CD4-positive, alpha-beta T cell (primary cell): ENCODE results near the gene SLMAP. TPM values are rescaled to one million over a fixed set of nuclear protein-coding genes. Genes with fewer than 3 reads are reported as not detected.
A peak's percentile ranks its signal among the peaks of the same experiment; 100 is the strongest.

Source experiments
- ATAC-seq: fragments of 200-7000 bp; cut with Tn5 transposase; one replicate; pipeline ENCODE4 v1.10.0; 2022; ENCODE audit warnings: mild to moderate bottlenecking; ENCODE audit not compliant: poor library complexity
- CTCF ChIA-PET: fragments of 350-600 bp; sonication (Branson Sonifier 250); formaldehyde crosslinking; loops from one replicate; lab custom pipeline; 2021; ENCODE audit warnings: antibody characterized with exemption, inconsistent platforms; lab: Charles Lee
- POLR2A ChIA-PET: fragments of 350-600 bp; sonication (Branson Sonifier 250); formaldehyde crosslinking; loops from one replicate; lab custom pipeline; 2021; ENCODE audit warnings: antibody characterized with exemption, inconsistent platforms; lab: Charles Lee
- DNase-seq, 14 experiments: peaks; one replicate each; pipeline ENCODE4 v3.0.0-alpha.2; 2013 to 2020; ENCODE audit warnings: mixed read lengths in 2 of 14
- H3K27ac ChIP-seq, 2 donors: one replicate each; pipeline versions ENCODE4 v1.5.1 to v1.7.0; 2013; ENCODE audit warnings: low read length in 2 of 2, low read depth in 1 of 2, mild to moderate bottlenecking in 1 of 2
- H3K27me3 ChIP-seq, 2 experiments: 1 replicate in 1 of 2; 2 replicates in 1 of 2; pipeline versions ENCODE4 v1.6.1 to v1.7.0; 2013; ENCODE audit warnings: low read length in 2 of 2, control low read depth in 1 of 2, mild to moderate bottlenecking in 1 of 2, moderate library complexity in 1 of 2; ENCODE audit not compliant: insufficient read depth in 2 of 2, control insufficient read depth in 1 of 2
- H3K36me3 ChIP-seq: one replicate; pipeline ENCODE4 v1.6.1; 2013; ENCODE audit warnings: low read length, control low read depth; ENCODE audit not compliant: insufficient read depth
- H3K4me1 ChIP-seq: one replicate; pipeline ENCODE4 v1.6.1; 2013; ENCODE audit warnings: low read length, control low read depth; ENCODE audit not compliant: insufficient read depth
- H3K4me3 ChIP-seq: one replicate; pipeline ENCODE4 v1.5.1; 2013; ENCODE audit warnings: mild to moderate bottlenecking, low read length, moderate library complexity
- H3K9me3 ChIP-seq, 2 experiments: 1 replicate in 1 of 2; 2 replicates in 1 of 2; pipeline versions ENCODE4 v1.6.1 to v1.7.0; 2013; ENCODE audit warnings: low read length in 2 of 2, mild to moderate bottlenecking in 2 of 2, control low read depth in 1 of 2, moderate library complexity in 1 of 2; ENCODE audit not compliant: control insufficient read depth in 1 of 2, insufficient read depth in 1 of 2
- H3K27ac Mint-ChIP-seq: one replicate; pipeline ENCODE4 v1.8.0; 2020; ENCODE audit warnings: mixed read lengths
- H3K27me3 Mint-ChIP-seq: one replicate; pipeline ENCODE4 v1.8.0; 2021; ENCODE audit warnings: mixed read lengths
- H3K36me3 Mint-ChIP-seq: one replicate; pipeline ENCODE4 v1.8.0; 2021; ENCODE audit warnings: low read depth, mixed read lengths
- H3K4me1 Mint-ChIP-seq: one replicate; pipeline ENCODE4 v1.8.0; 2021; ENCODE audit warnings: low read depth, mixed read lengths
- H3K4me3 Mint-ChIP-seq: one replicate; pipeline ENCODE4 v1.8.0; 2020; ENCODE audit warnings: mild to moderate bottlenecking, mixed read lengths
- H3K9me3 Mint-ChIP-seq: one replicate; pipeline ENCODE4 v1.8.0; 2020; ENCODE audit warnings: mixed read lengths
- CTCF ChIP-seq: fragments of 200-600 bp; IDR thresholded peaks from one replicate; pipeline ENCODE4 v1.8.0; 2022; ENCODE audit warnings: antibody characterized with exemption, mild to moderate bottlenecking
- intact Hi-C, 2 experiments: fragments of 100-400 bp; cut with DNase I in 1 of 2; cut with micrococcal nuclease in 1 of 2; formaldehyde crosslinking; loops; one replicate each; pipeline versions ENCODE4 v1.15.1 to v1.9.0; 2023 to 2025; cut with DNase I, micrococcal nuclease
- total RNA-seq, 174 experiments: library from RNA in 2 of 174; stranded (reverse) in 2 of 174; gene quantifications; one replicate each; pipeline ENCODE4 v1.2.3 and lab custom pipeline; 2021 to 2026

The SLMAP gene
- total RNA-seq, 2 experiments from 2014 or later, result 51.3 to 52.2 TPM

DNA sequence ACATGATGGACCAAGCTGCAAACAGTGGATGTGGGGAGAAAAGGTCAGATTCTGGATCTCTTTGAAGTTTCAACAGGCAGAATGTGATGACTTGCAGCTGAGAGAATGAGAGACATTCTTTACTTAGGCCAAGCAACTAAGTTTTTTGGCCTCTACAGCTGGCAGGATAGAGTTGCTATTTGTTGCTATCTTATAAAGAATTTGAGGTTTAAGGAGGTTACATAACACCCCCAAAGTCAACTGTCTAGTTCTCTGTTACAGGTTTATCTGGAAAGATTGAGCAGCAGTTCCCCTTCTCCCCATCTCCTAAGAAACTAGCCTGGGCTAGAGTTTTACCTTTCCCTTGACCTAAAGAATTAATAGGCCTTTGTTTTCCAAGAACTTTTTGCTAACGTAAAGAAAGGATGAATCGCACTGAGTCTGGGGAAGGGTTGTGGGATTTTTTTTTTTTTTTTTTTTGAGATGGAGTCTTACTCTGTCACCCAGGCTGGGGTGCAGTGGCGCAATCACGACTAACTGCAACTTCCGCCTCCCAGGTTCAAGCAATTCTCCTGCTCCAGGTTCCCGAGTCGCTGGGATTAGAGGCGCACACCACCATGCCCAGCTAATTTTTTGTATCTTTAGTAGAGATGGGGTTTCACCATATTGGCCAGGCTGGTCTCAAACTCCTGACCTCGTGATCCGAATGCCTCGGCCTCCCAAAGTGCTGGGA, 26.6 kb upstream of the SLMAP start:
- no peak for TF ChIP-seq CTCF
- no peaks in the 10 kb centered on the region for H3K36me3 ChIP-seq
- H3K27me3 Mint-ChIP-seq, result no peaks in the 10 kb centered on the region
- CTCF ChIA-PET, result no interaction called here
- intact Hi-C loops, result no loop called here
- H3K9me3 Mint-ChIP-seq, result no peaks in the 10 kb centered on the region
- no peak overlapping the region for H3K4me3 ChIP-seq
- peak in 1 of 14 experiments; percentile 11 for DNase-seq
- H3K27ac ChIP-seq, result no peak overlapping the region
- no peak for ATAC-seq
- H3K4me1 Mint-ChIP-seq, result no peaks in the 10 kb centered on the region
- no peak overlapping the region for H3K27ac Mint-ChIP-seq
- H3K27me3 ChIP-seq, result no peaks in the 10 kb centered on the region
- H3K9me3 ChIP-seq, result no peaks in the 10 kb centered on the region
- no peaks in the 10 kb centered on the region for H3K4me1 ChIP-seq
- H3K4me3 Mint-ChIP-seq, result no peak overlapping the region
- H3K36me3 Mint-ChIP-seq, result no peaks in the 10 kb centered on the region
- POLR2A ChIA-PET, result no interaction called here

- Histone ChIP-seq H3K4me1 (no peaks in the 10 kb centered on the region), H3K4me3 (no peak overlapping the region), H3K27ac (no peak overlapping the region), H3K27me3 (no peaks in the 10 kb centered on the region), H3K36me3 (no peaks in the 10 kb centered on the region), H3K9me3 (no peaks in the 10 kb centered on the region)
- Mint-ChIP-seq H3K4me3 (no peak overlapping the region), H3K36me3 (no peaks in the 10 kb centered on the region), H3K4me1 (no peaks in the 10 kb centered on the region), H3K27ac (no peak overlapping the region), H3K9me3 (no peaks in the 10 kb centered on the region), H3K27me3 (no peaks in the 10 kb centered on the region)
- no peak for ATAC-seq
- DNase-seq, result no peak
- ChIA-PET CTCF (no interaction called here), POLR2A (no interaction called here)
- intact Hi-C loops, result no loop called here
- TF ChIP-seq CTCF, result no peak
Measured at GRCh38 chr3:57730682-57731081, 25.4 kb upstream of the SLMAP start.

GRCh38 chr3:57731311-57731710, 24.8 kb upstream of the SLMAP start:
- Mint-ChIP-seq H3K27me3 (no peaks in the 10 kb centered on the region), H3K27ac (no peak overlapping the region), H3K9me3 (no peaks in the 10 kb centered on the region), H3K36me3 (no peaks in the 10 kb centered on the region), H3K4me1 (no peaks in the 10 kb centered on the region), H3K4me3 (no peak overlapping the region)
- CTCF ChIA-PET, result no interaction called here
- Histone ChIP-seq H3K27me3 (no peaks in the 10 kb centered on the region), H3K4me1 (no peaks in the 10 kb centered on the region), H3K4me3 (no peak overlapping the region), H3K36me3 (no peaks in the 10 kb centered on the region), H3K27ac (no peak overlapping the region), H3K9me3 (no peaks in the 10 kb centered on the region)
- intact Hi-C loops, result no loop called here
- no peak for TF ChIP-seq CTCF
- ATAC-seq (no peak), DNase-seq (no peak)
- POLR2A ChIA-PET, result no interaction called here
